HG02885 (cell line): Measurements from ENCODE around the gene GPATCH4.

Source experiments
- ATAC-seq: cut with Tn5 transposase; IDR thresholded peaks from one replicate; pipeline ENCODE4 v1.9.1; 2021; ENCODE audit warnings: mild to moderate bottlenecking; ENCODE audit not compliant: unreplicated experiment, poor library complexity

GPATCH4 gene

DNA sequence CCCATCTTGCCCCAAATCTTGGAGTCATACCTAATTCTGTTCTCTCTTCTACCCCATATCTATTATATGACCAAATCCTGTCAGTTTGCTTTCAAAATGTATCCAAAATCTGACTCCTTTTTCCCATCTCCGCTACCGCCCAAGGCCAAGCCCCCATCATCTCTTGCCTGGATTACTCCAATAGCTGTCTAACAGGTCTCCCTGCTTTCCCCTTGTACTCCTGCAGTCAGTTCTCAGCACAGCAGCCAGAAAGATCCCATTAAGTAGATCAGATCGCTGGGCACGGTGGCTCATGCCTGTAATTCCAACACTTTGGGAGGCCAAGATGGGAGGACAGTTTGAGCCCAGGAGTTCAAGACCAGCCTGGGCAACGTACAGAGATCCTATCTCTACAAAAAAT, 48.8 kb downstream of the GPATCH4 start:
- ATAC-seq = no peak

DNA sequence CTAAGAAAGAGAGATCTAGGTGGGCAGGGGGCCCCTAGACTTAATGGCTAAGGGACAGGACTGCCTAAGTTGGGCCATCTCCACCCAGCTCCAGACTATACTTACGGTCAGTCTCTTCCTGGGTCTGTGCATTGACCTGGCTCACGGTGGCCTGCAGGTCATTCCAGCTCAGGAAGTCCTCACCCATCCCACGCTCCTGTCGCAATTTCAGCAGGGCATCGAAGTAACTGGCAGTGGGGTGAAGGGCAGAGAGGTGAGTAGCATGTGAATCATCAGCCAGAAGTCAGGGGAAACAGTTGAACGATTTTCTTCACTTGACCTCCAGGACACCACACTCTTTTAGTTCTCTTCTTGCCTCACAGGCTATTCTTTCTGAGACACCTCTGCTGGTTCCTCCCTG, 49.4 kb downstream of the GPATCH4 start:
- ATAC-seq = no peak

DNA sequence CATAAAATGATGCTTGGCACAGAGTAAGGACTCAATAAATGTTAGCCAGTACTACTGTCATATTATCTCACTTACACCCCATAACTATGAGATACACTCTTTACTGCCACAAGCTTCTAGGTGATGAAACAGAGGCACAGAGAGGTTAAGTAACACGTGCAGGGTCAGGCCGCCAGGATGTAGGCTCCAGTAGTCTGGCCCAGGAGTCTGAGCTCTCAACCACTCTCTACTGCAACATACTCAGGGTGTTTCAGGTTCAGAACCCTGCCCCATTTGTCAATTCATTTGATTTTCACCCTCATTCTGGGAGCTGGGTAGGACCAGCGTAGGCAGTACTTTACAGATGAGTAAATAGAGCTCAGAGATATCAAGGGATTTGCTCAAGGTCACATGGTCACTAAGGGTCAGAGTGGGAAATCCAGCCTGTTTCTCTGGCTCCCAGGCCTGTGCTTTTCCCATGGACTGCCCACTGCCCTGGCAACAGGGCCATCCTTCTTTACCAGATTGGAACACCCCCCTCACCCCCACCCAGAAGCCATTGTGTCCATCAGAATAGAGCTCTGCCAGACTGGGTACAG, 50.1 kb downstream of the GPATCH4 start:
- ATAC-seq = no peak

DNA sequence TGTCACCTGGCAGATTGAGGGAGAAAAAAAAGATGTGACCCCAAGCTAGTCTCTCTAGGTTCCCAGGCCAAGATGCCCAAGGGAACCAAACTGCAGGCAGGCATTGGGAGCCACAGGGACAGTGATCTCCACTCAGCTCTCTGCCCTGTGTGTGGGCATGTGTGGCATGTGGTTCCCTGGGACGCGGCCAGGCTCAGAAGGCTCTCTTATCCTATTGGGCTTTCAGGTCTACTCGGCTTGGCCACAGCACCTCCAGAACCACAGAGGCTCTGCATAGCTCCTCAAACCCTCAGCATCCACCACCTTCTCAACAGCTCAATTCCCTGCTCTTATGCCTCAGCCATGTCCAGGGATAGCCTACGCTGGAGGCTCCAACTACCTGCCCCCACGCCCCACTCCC, 50.9 kb downstream of the GPATCH4 start:
- no peak for ATAC-seq

DNA sequence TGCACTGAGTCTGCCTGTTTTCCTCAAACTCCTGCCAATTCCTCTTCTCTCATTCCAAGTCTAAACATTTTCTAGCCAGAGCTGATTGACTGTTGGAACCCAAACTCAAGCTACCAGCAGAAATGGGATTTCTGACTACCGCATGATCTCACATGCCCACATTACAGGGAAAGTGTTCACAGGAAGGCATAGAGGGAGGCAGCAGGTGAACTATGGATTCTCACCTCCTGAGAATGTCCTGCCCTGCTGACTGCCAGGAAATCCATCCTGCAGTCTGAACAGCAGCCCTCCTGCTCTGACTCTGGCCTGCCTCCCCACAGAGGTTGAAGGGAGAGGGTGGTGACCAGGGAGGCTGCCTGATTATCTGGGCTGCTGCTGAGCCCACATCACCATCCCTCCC, 51.4 kb downstream of the GPATCH4 start:
- ATAC-seq = no peak

DNA sequence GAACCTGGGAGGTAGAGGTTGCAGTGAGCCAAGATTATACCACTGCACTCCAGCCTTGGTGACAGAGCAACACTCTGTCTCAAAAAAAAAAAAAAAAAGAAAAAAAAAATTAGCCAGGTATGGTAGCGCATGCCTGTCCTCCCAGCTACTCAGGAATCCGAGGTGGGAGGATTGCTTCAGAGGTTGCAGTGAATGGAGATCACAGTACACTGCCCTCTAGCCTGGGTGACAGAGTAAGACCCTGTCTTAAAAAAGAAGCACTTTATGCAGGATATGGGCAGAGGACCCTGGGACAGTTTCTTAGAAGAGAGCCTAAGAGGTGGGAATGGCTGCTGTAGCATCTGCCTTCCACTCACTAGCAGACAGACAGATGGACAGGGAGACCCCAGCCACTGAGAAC, 51.9 kb downstream of the GPATCH4 start:
- ATAC-seq = no peak

DNA sequence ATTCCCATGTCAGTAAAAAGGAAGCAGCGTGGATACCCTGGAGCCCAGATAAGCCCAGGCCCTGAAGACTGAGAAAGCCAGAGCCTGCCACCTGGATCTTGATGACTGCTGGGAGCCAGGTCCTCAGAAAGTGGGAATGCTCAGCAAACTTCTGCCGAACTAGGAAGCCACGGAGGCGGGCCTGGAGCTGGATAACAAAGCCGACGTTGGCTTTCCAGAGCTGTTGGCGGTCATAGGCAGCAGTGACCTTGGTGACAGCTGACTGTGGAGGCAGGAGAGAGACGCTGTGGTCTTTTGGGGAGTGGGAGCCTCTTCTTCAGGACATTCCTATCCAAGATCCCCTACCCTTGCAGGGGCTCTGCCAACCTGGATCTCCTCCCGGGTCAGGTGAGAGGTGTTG, 53.3 kb downstream of the GPATCH4 start:
- no peak for ATAC-seq

DNA sequence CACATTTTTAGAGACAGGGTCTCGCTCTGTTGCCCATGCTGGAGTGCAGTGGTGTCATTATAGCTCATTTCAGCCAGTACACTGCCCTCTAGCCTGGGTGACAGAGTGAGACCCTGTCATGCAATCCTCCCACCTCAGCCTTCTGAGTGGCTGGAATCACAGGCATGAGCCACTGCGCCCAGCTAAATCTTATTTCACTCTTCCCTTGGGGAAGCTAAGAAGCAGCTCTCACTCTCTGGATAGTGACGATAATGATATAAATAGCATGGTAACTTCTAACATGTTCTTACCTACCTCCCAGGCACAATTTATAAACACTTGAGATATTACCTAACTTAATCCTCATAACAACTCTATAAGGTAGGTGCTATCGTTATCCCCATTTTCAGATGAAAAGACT, 53.8 kb downstream of the GPATCH4 start:
- no peak for ATAC-seq

DNA sequence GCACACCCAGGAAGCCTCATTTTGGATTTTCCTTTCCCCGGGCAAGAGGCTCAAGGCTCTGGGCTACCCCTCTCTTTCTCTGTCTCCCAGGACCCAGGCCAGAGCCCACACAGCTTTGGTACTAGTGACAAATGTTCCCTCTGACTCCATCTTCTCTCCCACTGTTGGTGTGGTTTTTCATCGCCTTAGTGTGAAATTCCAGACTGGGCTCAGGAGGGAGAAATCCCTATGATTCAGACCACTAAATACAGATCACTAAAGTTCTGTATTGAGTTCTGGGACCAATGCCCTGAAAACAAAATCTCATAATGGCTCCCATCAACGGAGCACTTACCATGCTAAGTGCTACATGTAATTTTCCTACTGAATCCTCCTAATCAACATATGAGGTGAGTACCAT, 55.0 kb downstream of the GPATCH4 start:
- ATAC-seq = no peak

DNA sequence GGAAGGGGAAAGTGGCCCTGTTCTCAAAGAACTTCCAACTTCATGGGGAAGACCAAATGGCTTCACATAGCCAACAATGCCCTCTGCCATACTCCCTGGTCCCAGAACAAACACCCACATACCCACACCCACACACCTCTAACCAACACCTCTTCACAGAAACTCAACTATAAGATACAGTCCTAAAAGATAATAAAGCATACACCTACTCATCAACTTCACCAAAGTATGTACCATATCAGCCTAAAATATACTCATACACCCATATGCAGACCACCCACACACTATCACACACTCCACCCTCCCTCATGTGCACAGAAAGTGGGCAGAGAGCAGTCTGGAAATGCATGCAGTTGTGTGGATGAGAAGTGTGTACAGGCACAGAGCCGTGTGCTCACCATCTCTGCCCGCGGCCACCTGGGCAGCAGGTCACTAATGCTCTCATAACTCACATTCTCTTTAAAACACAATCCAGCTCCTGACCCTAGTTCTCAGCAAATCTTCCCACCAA, 56.6 kb downstream of the GPATCH4 start:
- ATAC-seq = no peak
